Measurements from ENCODE around the gene OR2AG1. TPM values are rescaled to one million over a fixed set of nuclear protein-coding genes. Genes with fewer than 3 reads are reported as not detected.
A peak's percentile ranks its signal among the peaks of the same experiment; 100 is the strongest.

Gene OR2AG1
- total and polyA plus RNA-seq, 2 donors (not counting 1 experiment from before 2014, with no cell fraction given), result not detected

- DNase-seq (ENCODE audit: low read depth in 2 of 2), result peak in 1 of 2 donors; percentile 13
- Histone ChIP-seq H3K9ac (ENCODE audit: insufficient read depth, low read length) (no peak overlapping the region), H3K79me2 (ENCODE audit: control insufficient read depth, insufficient read depth, low read length) (no peaks in the 10 kb centered on the region), H3K9me3 (ENCODE audit: control insufficient read depth, insufficient read depth, low read depth, low read length) (no peaks in the 10 kb centered on the region), H3K36me3 (ENCODE audit: control insufficient read depth, insufficient read depth, low read length) (no peaks in the 10 kb centered on the region), H2AFZ (ENCODE audit: low read length) (no peak overlapping the region), H3K4me1 (ENCODE audit: control insufficient read depth, extremely low read depth, insufficient read depth, low read length) (no peaks in the 10 kb centered on the region), H4K20me1 (ENCODE audit: control insufficient read depth, extremely low read depth, insufficient read depth, low read length) (no peaks in the 10 kb centered on the region), H3K4me2 (ENCODE audit: extremely low read depth, insufficient read depth, low read length) (no peak overlapping the region), H3K27ac (ENCODE audit: insufficient read depth, low read length) (no peak overlapping the region), H3K27me3 (ENCODE audit: control insufficient read depth, insufficient read depth, low read length) (no peaks in the 10 kb centered on the region), H3K4me3 (replicated peaks in 1 of 4; ENCODE audit: control extremely low read depth in 1 of 4, insufficient read depth in 1 of 4, low read depth in 3 of 4, low read length in 4 of 4) (no peak overlapping the region)
- TF ChIP-seq EZH2 (IDR thresholded peaks at IDR 0.05; ENCODE audit: low read length, missing control alignments), result no peak
- no peak for TF ChIP-seq CTCF (conservative IDR thresholded peaks at IDR 0.05 in 1 of 2, IDR thresholded peaks at IDR 0.05 in 1 of 2; ENCODE audit: low read depth in 1 of 2, low read length in 2 of 2)
These were observed 47.5 kb upstream of the OR2AG1 start for GRCh38 chr11:6735306-6735705.

- Histone ChIP-seq H4K20me1 (ENCODE audit: control insufficient read depth, extremely low read depth, insufficient read depth, low read length) (no peaks in the 10 kb centered on the region), H3K4me1 (ENCODE audit: control insufficient read depth, extremely low read depth, insufficient read depth, low read length) (no peaks in the 10 kb centered on the region), H3K9me3 (ENCODE audit: control insufficient read depth, insufficient read depth, low read depth, low read length) (no peaks in the 10 kb centered on the region), H3K4me2 (ENCODE audit: extremely low read depth, insufficient read depth, low read length) (no peak overlapping the region), H3K27ac (ENCODE audit: insufficient read depth, low read length) (no peak overlapping the region), H2AFZ (ENCODE audit: low read length) (no peak overlapping the region), H3K4me3 (replicated peaks in 1 of 4; ENCODE audit: control extremely low read depth in 1 of 4, insufficient read depth in 1 of 4, low read depth in 3 of 4, low read length in 4 of 4) (no peak overlapping the region), H3K36me3 (ENCODE audit: control insufficient read depth, insufficient read depth, low read length) (no peaks in the 10 kb centered on the region), H3K79me2 (ENCODE audit: control insufficient read depth, insufficient read depth, low read length) (no peaks in the 10 kb centered on the region), H3K27me3 (ENCODE audit: control insufficient read depth, insufficient read depth, low read length) (no peaks in the 10 kb centered on the region), H3K9ac (ENCODE audit: insufficient read depth, low read length) (no peak overlapping the region)
- no peak for TF ChIP-seq EZH2 (IDR thresholded peaks at IDR 0.05; ENCODE audit: low read length, missing control alignments)
- no peak for TF ChIP-seq CTCF (conservative IDR thresholded peaks at IDR 0.05 in 1 of 2, IDR thresholded peaks at IDR 0.05 in 1 of 2; ENCODE audit: low read depth in 1 of 2, low read length in 2 of 2)
- DNase-seq (ENCODE audit: low read depth in 2 of 2), result peak in 1 of 2 donors; percentile 23
These were observed 46.2 kb upstream of the OR2AG1 start for GRCh38 chr11:6736495-6737121.

GRCh38 chr11:6737872-6738466 is 44.9 kb upstream of the OR2AG1 start:
- H3K9me3 ChIP-seq (ENCODE audit: control insufficient read depth, insufficient read depth, low read depth, low read length), result no peaks in the 10 kb centered on the region
- no peak overlapping the region for H3K27ac ChIP-seq (ENCODE audit: insufficient read depth, low read length)
- no peaks in the 10 kb centered on the region for H4K20me1 ChIP-seq (ENCODE audit: control insufficient read depth, extremely low read depth, insufficient read depth, low read length)
- no peak overlapping the region for H3K9ac ChIP-seq (ENCODE audit: insufficient read depth, low read length)
- no peak overlapping the region for H2AFZ ChIP-seq (ENCODE audit: low read length)
- H3K36me3 ChIP-seq (ENCODE audit: control insufficient read depth, insufficient read depth, low read length), result no peaks in the 10 kb centered on the region
- no peak overlapping the region for H3K4me3 ChIP-seq (replicated peaks in 1 of 4; ENCODE audit: control extremely low read depth in 1 of 4, insufficient read depth in 1 of 4, low read depth in 3 of 4, low read length in 4 of 4)
- peak; percentile 14 to 29 for DNase-seq (ENCODE audit: low read depth in 2 of 2)
- TF ChIP-seq EZH2 (IDR thresholded peaks at IDR 0.05; ENCODE audit: low read length, missing control alignments) (no peak), CTCF (conservative IDR thresholded peaks at IDR 0.05 in 1 of 2, IDR thresholded peaks at IDR 0.05 in 1 of 2; ENCODE audit: low read depth in 1 of 2, low read length in 2 of 2) (peak; percentile 47 to 68)
- H3K4me1 ChIP-seq (ENCODE audit: control insufficient read depth, extremely low read depth, insufficient read depth, low read length), result no peaks in the 10 kb centered on the region
- H3K4me2 ChIP-seq (ENCODE audit: extremely low read depth, insufficient read depth, low read length), result no peak overlapping the region
- no peaks in the 10 kb centered on the region for H3K27me3 ChIP-seq (ENCODE audit: control insufficient read depth, insufficient read depth, low read length)
- H3K79me2 ChIP-seq (ENCODE audit: control insufficient read depth, insufficient read depth, low read length), result no peaks in the 10 kb centered on the region

Measured in fibroblast of lung (primary cell).